SHP77 (cell line): ENCODE measurements around the gene ZNF519.
"Not testable (repeated sequence)": the region's sequence is repeated elsewhere in the genome, so short reads cannot be mapped to it uniquely, and the experiment has no call there.

ENCODE experiments used
- DNase-seq, 2 experiments: peaks; one replicate each; lab custom pipeline; 2025; lab: John Stamatoyannopoulos, UW

ZNF519 gene

DNA sequence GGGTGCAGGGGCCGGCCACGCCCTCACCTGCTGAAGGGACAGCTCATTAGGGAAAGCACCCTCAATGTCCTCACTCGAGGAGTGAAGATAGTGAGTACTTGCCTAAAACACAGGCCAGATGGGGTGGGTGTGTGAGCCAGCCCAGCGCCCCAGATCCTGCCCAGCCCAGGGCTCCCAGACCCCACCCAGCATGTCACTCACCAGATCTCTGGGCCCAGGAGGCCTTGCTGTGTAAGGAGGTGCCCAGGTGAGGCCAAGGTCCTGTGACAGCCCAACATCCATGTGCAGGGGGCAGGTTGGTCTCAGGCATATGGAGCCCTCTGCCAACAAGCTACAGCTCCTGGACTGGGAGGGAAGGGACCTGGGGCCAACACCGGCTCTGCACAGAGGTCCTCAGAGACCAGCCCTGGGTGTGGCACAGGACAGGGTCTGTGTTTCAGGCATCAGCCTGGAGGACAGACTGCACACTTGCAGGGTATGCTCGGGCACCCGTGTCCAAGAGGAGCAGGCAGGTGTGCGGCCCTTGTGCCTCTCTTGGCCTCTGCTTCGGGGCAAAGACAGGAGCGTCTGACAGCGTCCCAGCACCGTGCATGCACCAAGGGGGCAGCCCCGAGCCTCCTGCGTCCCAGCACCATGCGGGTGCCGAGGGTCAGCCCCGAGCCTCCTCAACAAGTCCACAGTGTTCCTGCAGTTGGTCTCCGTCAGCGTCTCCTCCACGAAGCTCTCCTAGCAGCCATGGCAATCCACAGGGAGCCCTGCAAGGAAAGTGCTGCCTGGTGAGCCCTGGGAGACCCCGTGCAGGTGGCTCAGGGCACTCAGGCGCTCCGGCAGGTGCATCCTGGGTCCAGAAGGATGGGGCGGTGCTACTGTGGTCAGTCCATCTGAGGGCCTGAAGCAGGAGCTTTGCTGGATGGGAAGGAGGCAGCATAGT lies 16.0 kb upstream of the ZNF519 start:
- DNase-seq, result not testable (repeated sequence)

- DNase-seq, result not testable (repeated sequence)
Observed at GRCh38 chr18:14146771-14147170, 14.5 kb upstream of the ZNF519 start.

DNA sequence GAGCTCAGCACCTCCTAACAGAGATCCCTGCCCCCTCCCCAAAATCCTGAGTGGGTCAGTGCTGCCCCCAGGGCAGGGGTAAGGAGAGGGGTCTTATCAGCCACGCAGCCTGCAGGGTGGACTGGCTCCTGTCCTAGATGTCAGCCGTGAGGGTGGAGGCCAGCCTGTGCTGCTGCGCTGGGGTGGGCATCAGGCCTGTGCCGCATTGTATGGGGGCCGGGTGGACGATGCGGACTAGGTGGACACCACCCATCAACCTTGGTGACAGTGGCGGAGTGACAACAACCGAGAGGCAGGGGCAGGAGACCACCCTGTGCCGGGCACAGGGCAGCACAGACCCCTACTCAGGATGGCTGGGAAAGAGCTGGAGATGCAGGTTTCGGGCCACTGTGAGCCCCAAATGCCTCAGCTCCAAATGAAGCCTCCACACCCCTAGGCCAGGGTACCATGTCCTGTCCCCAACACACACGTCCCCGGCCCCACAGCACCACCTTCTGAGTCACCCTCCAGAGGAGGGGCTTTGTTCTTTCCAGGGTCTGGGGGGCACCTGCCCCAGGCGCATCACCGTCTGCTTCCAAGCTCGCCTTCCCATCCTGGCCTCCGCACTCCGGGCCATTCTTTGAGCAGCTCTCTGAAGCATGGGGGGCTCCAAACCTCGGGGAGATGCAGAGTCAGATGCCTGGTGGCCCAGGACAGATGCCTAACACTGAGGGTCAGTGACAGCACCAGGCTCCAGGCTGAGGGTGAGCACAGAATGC lies 13.5 kb upstream of the ZNF519 start:
- not testable (repeated sequence) for DNase-seq

DNA sequence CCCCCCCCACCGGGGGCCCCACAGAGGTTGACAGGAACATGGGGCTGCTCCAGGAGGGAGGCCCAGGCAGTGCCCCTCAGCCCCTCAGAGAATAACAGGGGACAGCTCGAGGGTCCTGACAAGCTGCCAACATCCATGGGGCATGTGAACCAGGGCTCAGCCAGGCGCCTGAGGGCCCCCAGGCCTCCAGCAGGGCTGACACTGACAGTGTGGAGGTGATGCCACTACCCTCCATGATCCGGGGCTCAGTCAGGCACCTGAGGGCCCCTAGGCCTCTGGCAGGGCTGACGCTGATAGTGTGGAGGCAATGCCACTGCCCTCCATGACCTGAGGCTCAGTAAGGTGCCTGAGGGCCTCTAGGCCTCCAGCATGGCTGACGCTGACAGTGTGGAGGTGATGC lies 12.8 kb upstream of the ZNF519 start:
- DNase-seq, result not testable (repeated sequence)

DNA sequence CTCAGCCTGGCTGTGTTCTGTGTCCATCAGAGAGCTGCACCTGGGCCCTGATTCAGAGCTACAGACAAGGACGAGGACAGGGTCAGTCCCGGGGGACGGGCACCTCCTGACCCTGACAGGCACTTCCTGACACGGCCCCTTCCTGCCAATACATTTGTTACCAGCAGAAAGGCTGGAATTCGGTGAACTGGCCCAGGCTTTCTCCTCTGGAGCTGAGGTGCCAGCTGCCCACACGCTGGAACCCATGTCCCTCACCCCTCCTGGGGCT lies 12.3 kb upstream of the ZNF519 start:
- no peak for DNase-seq

- DNase-seq, result not testable (repeated sequence)
Observed at GRCh38 chr18:14143871-14144627, 11.8 kb upstream of the ZNF519 start.

DNA sequence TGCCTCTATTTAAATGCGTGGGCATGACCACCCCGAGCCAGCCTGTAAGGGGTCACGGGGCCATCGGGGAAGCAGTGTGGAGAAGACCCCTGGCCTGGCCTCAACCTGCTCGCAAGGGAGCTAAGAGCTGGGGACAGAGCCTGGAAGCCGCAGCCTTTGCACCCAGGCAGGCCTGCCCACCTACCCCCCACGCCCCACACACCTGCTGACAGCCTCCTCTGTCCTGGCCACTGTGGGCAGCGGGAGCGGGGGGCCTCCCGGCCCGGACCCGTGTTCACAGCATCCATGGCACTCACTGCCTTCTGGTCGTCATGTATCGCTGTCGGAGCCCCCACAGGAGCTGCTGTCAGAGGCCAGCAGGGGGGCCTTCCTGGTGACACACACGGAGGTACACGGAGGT lies 11.2 kb upstream of the ZNF519 start:
- DNase-seq, result not testable (repeated sequence)

DNA sequence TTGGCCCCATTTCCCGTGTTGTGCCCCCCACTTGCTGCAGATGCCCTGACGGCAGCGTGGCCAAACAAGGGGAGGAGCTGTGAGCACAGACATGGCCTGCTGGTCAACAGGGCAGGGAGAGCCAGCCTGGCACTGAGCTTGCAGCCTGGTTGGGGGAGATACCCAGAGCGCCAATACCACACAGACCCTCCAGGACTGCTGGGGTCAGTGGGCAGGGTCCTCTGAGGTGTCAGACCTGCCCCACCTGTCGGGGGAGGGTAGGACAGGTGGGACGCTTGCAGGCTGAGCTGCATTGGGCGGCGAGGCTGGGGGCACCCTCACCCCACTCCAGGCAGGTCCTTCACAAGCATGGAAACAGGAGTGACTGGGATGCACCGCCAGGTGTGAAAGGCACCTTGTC lies 9.9 kb upstream of the ZNF519 start:
- DNase-seq, result not testable (repeated sequence)

DNA sequence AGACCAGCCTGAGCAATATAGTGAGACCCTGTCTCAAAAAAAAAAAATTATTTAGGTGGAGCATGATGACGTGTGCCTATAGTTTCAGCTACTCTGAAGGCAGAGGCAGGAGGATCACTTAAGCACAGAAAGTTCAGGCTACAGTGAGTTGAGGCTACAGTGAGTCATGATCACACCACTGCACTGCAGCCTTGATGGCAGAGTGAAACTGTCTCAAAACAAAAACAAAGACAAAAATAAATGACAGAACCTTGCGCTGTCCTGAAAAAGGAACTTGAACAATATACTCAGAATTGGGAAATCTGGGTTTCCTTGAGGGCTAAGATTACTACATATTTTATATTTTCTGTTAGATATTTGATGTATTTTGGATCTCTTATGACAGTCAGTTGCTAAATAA lies 7.3 kb upstream of the ZNF519 start:
- not testable (repeated sequence) for DNase-seq

DNA sequence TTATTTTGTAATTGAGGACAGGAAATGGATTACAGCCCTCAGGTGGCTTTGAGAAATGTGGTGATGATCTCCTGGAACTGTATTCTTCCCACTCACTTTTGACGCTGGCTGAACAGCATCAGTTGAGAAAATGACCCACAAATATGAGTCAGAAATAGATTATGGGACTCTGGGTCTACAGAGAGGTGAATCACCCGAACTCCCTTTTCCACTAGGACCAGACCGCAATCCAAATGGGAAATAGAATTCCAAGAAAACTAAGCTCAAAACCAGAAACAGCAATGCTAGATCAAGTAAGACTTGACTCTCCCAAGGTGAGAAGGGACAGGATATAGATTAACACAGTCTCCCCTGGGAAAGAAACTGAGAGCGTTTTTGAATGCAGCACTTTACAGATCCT lies 5.7 kb upstream of the ZNF519 start:
- not testable (repeated sequence) for DNase-seq

DNA sequence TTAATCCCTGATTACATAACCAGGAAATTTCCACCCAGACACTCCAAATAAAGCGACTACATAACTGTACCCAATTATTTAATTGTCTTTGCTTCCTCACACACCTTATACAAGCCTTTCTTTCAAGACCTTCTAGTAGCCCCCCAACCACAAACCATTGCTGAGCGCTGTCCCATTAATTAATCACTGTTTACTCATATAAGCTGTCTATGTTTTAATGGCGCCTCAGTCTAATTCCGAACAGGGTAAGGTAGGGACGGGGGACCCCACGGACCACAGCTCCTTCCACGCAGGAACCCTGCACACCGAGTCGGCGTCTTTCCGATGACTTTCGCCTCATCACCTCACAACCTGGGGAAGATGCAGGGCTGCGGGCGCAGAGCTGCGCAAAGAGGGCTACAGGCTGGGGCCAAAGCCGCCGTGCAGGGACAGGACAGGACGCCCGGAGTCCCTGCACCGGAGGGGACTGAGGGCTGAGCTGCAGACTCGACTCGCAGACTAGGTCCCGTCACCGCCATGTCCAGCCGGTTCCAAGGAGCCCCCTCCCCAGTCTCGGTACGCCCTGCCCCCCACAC lies 452 bp downstream of the ZNF519 start:
- not testable (repeated sequence) for DNase-seq

- not testable (repeated sequence) for DNase-seq
Observed at GRCh38 chr18:14130804-14131203, 1.4 kb downstream of the ZNF519 start.

DNA sequence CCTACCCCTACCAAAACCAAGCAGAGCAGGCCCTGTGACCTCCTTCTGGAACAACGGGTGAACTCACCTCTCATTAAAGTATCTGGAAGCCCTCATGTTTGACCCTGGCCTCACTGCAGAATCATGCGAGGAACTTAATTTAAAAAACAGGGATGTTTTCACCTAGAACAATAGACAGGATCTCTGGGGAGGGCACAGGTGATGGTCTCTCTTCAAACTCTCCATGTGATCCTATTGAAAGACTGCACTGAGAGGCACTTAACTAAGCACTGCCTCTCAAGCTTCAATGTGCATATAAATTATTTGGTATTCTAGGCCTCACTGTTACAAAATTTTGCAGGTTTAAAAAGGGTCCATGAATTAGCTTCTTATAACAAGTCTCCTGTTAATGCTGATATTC lies 7.5 kb downstream of the ZNF519 start:
- no peak for DNase-seq

DNA sequence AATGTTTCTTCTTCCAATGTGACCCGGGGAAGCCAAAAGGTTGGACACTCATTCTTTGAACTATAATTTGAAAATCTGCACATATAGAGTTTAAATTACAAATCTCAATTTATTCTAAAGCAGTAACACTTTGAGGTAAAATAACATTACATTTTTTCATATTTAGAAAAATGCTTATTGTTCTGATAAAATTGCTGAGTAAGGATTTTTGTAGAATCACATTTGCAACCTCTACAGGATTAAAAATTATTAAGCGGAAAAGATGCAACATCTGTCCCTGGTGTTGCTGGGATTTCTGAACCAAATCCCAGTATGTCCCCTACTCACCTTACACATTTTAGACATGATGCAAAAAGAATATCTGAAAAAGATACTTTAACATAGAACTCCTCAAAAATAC lies 10.1 kb downstream of the ZNF519 start:
- no peak for DNase-seq

GRCh38 chr18:14120926-14121325 lies 11.3 kb downstream of the ZNF519 start:
- no peak for DNase-seq

- no peak for DNase-seq
Observed at GRCh38 chr18:14117606-14118005, 14.6 kb downstream of the ZNF519 start.

GRCh38 chr18:14106906-14107305 lies 25.3 kb downstream of the ZNF519 start:
- DNase-seq, result no peak

DNA sequence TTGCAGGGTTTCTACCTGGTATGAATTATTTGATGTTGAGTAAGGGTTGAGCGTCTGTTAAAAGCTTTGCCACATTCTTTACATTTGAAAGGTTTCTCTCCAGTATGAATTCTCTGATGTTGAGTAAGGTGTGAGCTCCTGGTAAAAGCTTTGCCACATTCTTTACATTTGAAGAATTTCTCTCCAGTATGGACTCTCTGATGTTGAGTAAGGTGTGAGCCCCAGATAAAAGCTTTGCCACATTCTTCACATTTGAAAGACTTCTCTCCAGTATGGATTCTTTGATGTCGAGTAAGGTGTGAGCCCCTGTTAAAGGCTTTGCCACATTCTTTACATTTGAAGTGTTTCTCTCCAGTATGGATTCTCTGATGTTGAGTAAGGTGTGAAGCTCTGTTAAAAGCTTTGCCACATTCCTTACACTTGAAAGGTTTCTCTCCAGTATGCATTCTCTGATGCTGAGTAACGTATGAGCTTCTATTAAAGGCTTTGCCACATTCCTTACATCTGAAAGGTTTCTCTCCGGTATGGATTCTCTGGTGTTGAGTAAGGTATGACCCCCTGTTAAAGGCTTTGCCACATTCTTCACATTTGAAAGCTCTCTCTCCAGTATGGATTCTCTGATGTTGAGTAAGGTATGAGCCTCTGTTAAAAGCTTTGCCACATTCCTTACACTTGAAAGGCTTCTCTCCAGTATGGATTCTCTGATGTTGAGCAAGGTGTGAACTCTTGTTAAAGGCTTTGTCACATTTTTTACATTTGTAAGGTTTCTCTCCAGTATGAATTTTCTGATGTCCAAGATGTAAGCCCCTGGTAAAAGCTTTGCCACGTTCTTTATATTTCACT lies 27.1 kb downstream of the ZNF519 start:
- no peak for DNase-seq

DNA sequence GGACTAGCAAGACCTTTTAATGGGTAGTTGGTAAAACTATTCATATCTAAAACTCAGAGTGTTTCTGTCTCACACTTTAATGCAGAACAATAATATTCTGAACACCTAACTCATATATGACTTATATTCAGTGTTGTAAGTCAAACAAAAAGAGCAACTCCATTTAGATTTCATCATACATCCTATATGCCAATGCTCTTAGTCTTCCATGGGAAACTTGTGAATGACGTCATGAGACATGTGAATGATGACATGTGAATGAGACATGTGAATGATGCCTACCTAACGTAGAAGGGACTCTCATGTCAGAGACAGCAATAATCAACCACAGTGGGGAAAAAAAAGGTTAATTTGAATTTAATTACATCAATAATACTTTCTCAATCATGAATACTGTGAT lies 28.0 kb downstream of the ZNF519 start:
- DNase-seq, result no peak

DNA sequence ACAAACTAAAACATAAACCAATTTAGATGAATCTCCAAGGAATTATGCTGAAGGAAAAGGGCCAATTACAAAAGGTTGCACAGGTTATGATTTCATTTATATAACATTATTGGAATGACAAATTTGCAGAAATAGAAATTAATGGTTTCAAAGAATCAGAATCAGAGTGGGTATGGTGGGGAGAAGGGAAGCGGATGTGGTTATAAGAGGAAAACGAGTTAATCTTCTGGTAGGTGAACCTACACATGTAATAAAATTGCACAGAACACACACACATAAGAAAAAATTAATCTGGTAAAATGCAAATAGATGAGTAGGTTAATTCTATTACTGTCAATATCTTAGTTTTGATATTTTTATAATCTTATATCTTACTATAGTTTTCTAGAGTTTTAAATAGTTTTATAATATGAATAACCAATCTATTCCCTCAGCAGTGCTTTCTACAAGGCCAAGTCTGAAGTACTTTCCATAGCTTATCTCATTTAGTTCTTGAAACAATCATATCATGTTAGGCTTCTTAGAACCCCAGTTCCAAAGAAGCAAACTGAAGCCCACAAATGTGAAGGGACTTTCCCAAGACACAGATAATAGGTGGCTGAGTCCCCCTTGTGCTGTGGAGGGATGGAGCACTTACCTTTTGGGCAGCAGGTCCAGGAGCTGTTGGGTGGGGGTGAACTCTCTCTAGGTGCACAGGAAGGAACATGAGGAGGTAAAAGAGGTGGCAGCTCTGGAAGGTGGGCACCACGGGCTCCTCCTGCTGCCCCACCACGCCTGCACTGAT lies 31.5 kb downstream of the ZNF519 start:
- DNase-seq, result no peak
